HCT116 (cell line): ENCODE measurements around the gene USP31.

Experiments used
- CEBPB ChIP-seq: IDR thresholded peaks from 2 replicates; pipeline ENCODE4 v1.6.1; 2012; ENCODE audit warnings: low read depth
- ELF1 ChIP-seq: IDR thresholded peaks from 2 replicates; pipeline ENCODE4 v1.6.1; 2012; ENCODE audit warnings: low read depth, borderline replicate concordance
- EZH2 ChIP-seq: fragments of 200-600 bp; sonication (generic); IDR thresholded peaks from 2 replicates; pipeline ENCODE4 v1.6.1; 2017; ENCODE audit warnings: antibody characterized with exemption, mixed run types
- EZH2phosphoT487 ChIP-seq: fragments of 200-600 bp; IDR thresholded peaks from 2 replicates; pipeline ENCODE4 v1.6.1; 2018; ENCODE audit warnings: antibody characterized with exemption, borderline replicate concordance
- JUND ChIP-seq: IDR thresholded peaks from 2 replicates; pipeline ENCODE4 v1.6.1; 2012
- POLR2A ChIP-seq: IDR thresholded peaks from 2 replicates; pipeline ENCODE4 v1.7.0; 2011; ENCODE audit warnings: borderline replicate concordance; ENCODE audit not compliant: insufficient read depth, insufficient read length; ENCODE audit errors: extremely low read depth
- POLR2AphosphoS5 ChIP-seq: IDR thresholded peaks from 2 replicates; pipeline ENCODE4 v1.6.1; 2011; ENCODE audit warnings: mild to moderate bottlenecking, low read depth, low read length, moderate library complexity
- RAD21 ChIP-seq: IDR thresholded peaks from 2 replicates; pipeline ENCODE4 v1.6.1; 2012; ENCODE audit warnings: low read depth, mild to moderate bottlenecking
- YY1 ChIP-seq: IDR thresholded peaks from 2 replicates; pipeline ENCODE4 v1.6.1; 2011; ENCODE audit warnings: low read length, low read depth, moderate library complexity, mild to moderate bottlenecking; ENCODE audit not compliant: insufficient replicate concordance; ENCODE audit errors: extremely low read depth
- ZNF274 ChIP-seq: fragments of 200-500 bp; sonication (Bioruptor generic); IDR thresholded peaks from 2 replicates; pipeline ENCODE4 v1.6.1; 2014; ENCODE audit warnings: mild to moderate bottlenecking, low read depth, low read length, inconsistent platforms
- TF ChIP-seq, protein P1 (sequence below), 3 experiments: fragments of 200-600 bp in 1 of 3; sonication (generic) in 1 of 3; IDR thresholded peaks in 2 of 3; conservative IDR thresholded peaks in 1 of 3; 2 replicates each; pipeline ENCODE4 v1.5.1; 2012 to 2017; ENCODE audit warnings: low read depth in 2 of 3, low read length in 2 of 3, antibody characterized with exemption in 1 of 3, borderline replicate concordance in 1 of 3, control low read depth in 1 of 3, mild to moderate bottlenecking in 1 of 3, mixed read lengths in 1 of 3, mixed run types in 1 of 3, moderate library complexity in 1 of 3; ENCODE audit not compliant: insufficient read depth in 1 of 3
- TF ChIP-seq, protein P2 (sequence below): IDR thresholded peaks from 2 replicates; pipeline ENCODE4 v1.6.1; 2011; ENCODE audit warnings: mild to moderate bottlenecking, low read length, moderate library complexity; ENCODE audit not compliant: insufficient replicate concordance; ENCODE audit errors: extremely low read depth
- TF ChIP-seq, protein P3 (sequence below): IDR thresholded peaks from 2 replicates; pipeline ENCODE4 v1.6.1; 2012

DNA sequence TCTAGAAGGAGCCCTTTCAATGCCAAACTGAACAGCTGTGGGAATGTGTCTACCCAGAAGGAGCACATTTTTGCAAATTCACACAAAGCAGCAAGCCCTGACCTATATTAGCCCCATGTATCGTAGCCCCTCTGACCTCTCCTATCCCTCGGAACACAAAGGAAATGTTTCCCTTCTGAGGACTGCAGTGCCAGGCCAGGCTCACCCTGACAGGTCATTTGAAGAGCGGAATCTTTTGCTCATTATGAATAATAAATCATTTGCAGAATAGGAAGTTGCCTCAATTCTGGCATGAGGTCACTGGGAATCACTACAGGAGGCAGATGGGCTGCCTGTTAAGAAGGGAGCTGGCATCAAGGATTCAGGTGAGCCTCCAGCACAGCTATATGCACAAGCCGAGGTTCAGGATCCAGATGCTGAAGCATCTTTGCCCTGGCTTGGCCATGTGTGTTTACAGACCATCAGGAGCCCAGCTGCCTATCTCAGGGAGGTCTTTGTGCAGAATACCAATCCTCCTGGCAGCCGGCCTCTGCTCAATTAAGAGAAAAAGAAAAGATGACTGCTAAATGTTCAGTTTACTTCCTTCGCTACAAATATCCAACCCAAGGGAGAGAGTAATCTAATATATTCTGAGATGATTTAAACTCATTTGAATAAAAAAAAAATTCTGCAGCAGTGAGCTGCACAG lies 119.4 kb downstream of the USP31 start:
- TF ChIP-seq EZH2, result no peak
- TF ChIP-seq, protein P1, sequence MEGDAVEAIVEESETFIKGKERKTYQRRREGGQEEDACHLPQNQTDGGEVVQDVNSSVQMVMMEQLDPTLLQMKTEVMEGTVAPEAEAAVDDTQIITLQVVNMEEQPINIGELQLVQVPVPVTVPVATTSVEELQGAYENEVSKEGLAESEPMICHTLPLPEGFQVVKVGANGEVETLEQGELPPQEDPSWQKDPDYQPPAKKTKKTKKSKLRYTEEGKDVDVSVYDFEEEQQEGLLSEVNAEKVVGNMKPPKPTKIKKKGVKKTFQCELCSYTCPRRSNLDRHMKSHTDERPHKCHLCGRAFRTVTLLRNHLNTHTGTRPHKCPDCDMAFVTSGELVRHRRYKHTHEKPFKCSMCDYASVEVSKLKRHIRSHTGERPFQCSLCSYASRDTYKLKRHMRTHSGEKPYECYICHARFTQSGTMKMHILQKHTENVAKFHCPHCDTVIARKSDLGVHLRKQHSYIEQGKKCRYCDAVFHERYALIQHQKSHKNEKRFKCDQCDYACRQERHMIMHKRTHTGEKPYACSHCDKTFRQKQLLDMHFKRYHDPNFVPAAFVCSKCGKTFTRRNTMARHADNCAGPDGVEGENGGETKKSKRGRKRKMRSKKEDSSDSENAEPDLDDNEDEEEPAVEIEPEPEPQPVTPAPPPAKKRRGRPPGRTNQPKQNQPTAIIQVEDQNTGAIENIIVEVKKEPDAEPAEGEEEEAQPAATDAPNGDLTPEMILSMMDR (IDR thresholded peaks at IDR 0.05 in 2 of 3, conservative IDR thresholded peaks at IDR 0.05 in 1 of 3; ENCODE audit: borderline replicate concordance in 1 of 3, insufficient read depth in 1 of 3, low read depth in 2 of 3, low read length in 2 of 3), result no peak
- TF ChIP-seq RAD21, result no peak
- TF ChIP-seq CEBPB, result no peak
- TF ChIP-seq POLR2A, result no peak
- TF ChIP-seq JUND, result no peak
- TF ChIP-seq, protein P2, sequence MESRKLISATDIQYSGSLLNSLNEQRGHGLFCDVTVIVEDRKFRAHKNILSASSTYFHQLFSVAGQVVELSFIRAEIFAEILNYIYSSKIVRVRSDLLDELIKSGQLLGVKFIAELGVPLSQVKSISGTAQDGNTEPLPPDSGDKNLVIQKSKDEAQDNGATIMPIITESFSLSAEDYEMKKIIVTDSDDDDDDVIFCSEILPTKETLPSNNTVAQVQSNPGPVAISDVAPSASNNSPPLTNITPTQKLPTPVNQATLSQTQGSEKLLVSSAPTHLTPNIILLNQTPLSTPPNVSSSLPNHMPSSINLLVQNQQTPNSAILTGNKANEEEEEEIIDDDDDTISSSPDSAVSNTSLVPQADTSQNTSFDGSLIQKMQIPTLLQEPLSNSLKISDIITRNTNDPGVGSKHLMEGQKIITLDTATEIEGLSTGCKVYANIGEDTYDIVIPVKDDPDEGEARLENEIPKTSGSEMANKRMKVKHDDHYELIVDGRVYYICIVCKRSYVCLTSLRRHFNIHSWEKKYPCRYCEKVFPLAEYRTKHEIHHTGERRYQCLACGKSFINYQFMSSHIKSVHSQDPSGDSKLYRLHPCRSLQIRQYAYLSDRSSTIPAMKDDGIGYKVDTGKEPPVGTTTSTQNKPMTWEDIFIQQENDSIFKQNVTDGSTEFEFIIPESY, result no peak
- TF ChIP-seq YY1, result no peak
- no peak for TF ChIP-seq POLR2AphosphoS5
- TF ChIP-seq EZH2phosphoT487, result no peak
- TF ChIP-seq ZNF274, result no peak
- TF ChIP-seq, protein P3, sequence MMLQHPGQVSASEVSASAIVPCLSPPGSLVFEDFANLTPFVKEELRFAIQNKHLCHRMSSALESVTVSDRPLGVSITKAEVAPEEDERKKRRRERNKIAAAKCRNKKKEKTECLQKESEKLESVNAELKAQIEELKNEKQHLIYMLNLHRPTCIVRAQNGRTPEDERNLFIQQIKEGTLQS, result no peak
- no peak for TF ChIP-seq ELF1
